ENCODE data around the gene CCDC91. TPM values are rescaled to one million over a fixed set of nuclear protein-coding genes. Genes with fewer than 3 reads are reported as not detected.

The CCDC91 gene
- total and polyA plus RNA-seq, 9 of the 15 experiments (the other 6 are each of a cell fraction or from before 2014, with no cell fraction given): 10.1 to 31.1 (median 26.3) TPM

- Histone ChIP-seq H3K27ac (ENCODE audit: extremely low read depth, low read depth, low read length) (no peak overlapping the region), H3K27me3 (ENCODE audit: control insufficient read depth in 2 of 2, insufficient read depth in 2 of 2, low read length in 2 of 2) (no peaks in the 10 kb centered on the region), H3K4me3 (no peak overlapping the region), H3K36me3 (ENCODE audit: control insufficient read depth, insufficient read depth, low read length) (0 out of 3 replicates have a peak, but pooled peaks cover 4% of the 10 kb centered on the region), H4K20me1 (replicated peaks; ENCODE audit: control insufficient read depth, insufficient read depth, low read length) (no peaks in the 10 kb centered on the region), H3K9me1 (ENCODE audit: control insufficient read depth, insufficient read depth, low read length) (no peaks in the 10 kb centered on the region), H3K4me1 (replicated peaks in 1 of 2; ENCODE audit: control insufficient read depth in 2 of 2, insufficient read depth in 2 of 2, low read length in 2 of 2) (no peaks in the 10 kb centered on the region), H3K9ac (ENCODE audit: insufficient read depth in 1 of 2, low read depth in 2 of 2, low read length in 2 of 2) (no peak overlapping the region), H3K4me2 (ENCODE audit: insufficient read depth, low read length) (no peak overlapping the region), H3K79me2 (ENCODE audit: control insufficient read depth, insufficient read depth, low read length) (no peaks in the 10 kb centered on the region), H3K9me3 (replicated peaks; ENCODE audit: control insufficient read depth, insufficient read depth, low read depth, low read length) (no peaks in the 10 kb centered on the region), H2AFZ (ENCODE audit: low read depth, low read length) (no peak overlapping the region)
- POLR2A ChIA-PET: no interaction called here
- intact Hi-C loops (cut with micrococcal nuclease) (no loop called here), in situ Hi-C loops (cut with MboI) (no loop called here)
- CTCF ChIA-PET (ENCODE audit: low intra/inter-chr PET ratio): no interaction called here
- no TSS peak for BruUV-seq (replicated peaks)
- TF ChIP-seq CREBBP (IDR thresholded peaks at IDR 0.05; ENCODE audit: low read depth, low read length): no peak
- TF ChIP-seq CBX2 (IDR thresholded peaks at IDR 0.05; ENCODE audit: insufficient read depth, low read length, poor library complexity, severe bottlenecking): no peak
- no peak for TF ChIP-seq ZNF239 (CRISPR knock-in tag; IDR thresholded peaks at IDR 0.05)
- TF ChIP-seq TFE3 (CRISPR knock-in tag; IDR thresholded peaks at IDR 0.05): no peak
- no peak for TF ChIP-seq ZSCAN32 (CRISPR knock-in tag; IDR thresholded peaks at IDR 0.05)
- no peak for TF ChIP-seq ZEB2 (IDR thresholded peaks at IDR 0.05)
- DNase-seq (ENCODE audit: extremely low read depth in 1 of 4, low spot score in 3 of 4) (no peak), FAIRE-seq (no peak), ATAC-seq (no peak)
- WGBS (ENCODE audit: insufficient coverage, low coverage, missing lambda C conversion rate): 92% methylated on average over 2 of the region's 2 CpGs
These were observed 116.3 kb downstream of the CCDC91 start for GRCh38 chr12:28306535-28306934.
